ENCODE measurements around the gene IGF2BP3.

Gene IGF2BP3

GRCh38 chr7:23338439-23338838 is 131.9 kb downstream of the IGF2BP3 start:
- TF ChIP-seq CTCF (IDR thresholded peaks at IDR 0.05; ENCODE audit: unreplicated experiment in 3 of 3): no peak
- Mint-ChIP-seq H3K27ac (no peak overlapping the region), H3K27me3 (ENCODE audit: low read depth) (no peaks in the 10 kb centered on the region), H3K36me3 (ENCODE audit: low read depth) (peaks cover 79% of the 10 kb centered on the region), H3K4me3 (no peak overlapping the region), H3K4me1 (peaks cover 25% of the 10 kb centered on the region), H3K9me3 (peaks cover 4% of the 10 kb centered on the region)

GRCh38 chr7:23337374-23337773 is 132.9 kb downstream of the IGF2BP3 start:
- TF ChIP-seq CTCF (IDR thresholded peaks at IDR 0.05; ENCODE audit: unreplicated experiment in 3 of 3): no peak

GRCh38 chr7:23336799-23337283 is 133.4 kb downstream of the IGF2BP3 start:
- Mint-ChIP-seq H3K27ac (no peak overlapping the region), H3K27me3 (ENCODE audit: low read depth) (no peaks in the 10 kb centered on the region), H3K4me3 (no peak overlapping the region), H3K36me3 (ENCODE audit: low read depth) (peaks cover 86% of the 10 kb centered on the region), H3K9me3 (peaks cover 4% of the 10 kb centered on the region), H3K4me1 (peaks cover 34% of the 10 kb centered on the region)
- TF ChIP-seq CTCF (IDR thresholded peaks at IDR 0.05; ENCODE audit: unreplicated experiment in 3 of 3): no peak

More at GRCh38 chr7:23337374-23337773, 132.9 kb downstream of the IGF2BP3 start:
- peaks cover 4% of the 10 kb centered on the region for H3K9me3 Mint-ChIP-seq
- no peaks in the 10 kb centered on the region for H3K27me3 Mint-ChIP-seq (ENCODE audit: low read depth)
- H3K36me3 Mint-ChIP-seq (ENCODE audit: low read depth): peaks cover 86% of the 10 kb centered on the region
- H3K27ac Mint-ChIP-seq: no peak overlapping the region
- no peak overlapping the region for H3K4me3 Mint-ChIP-seq
- peaks cover 33% of the 10 kb centered on the region for H3K4me1 Mint-ChIP-seq

GRCh38 chr7:23336086-23336485 is 134.2 kb downstream of the IGF2BP3 start:
- Mint-ChIP-seq H3K27me3 (ENCODE audit: low read depth) (no peaks in the 10 kb centered on the region), H3K27ac (peak overlapping the region in 2 of 3 experiments; percentile 26 to 92), H3K36me3 (ENCODE audit: low read depth) (peaks cover 86% of the 10 kb centered on the region), H3K9me3 (peaks cover 4% of the 10 kb centered on the region), H3K4me1 (peaks cover 31% of the 10 kb centered on the region), H3K4me3 (no peak overlapping the region)
- TF ChIP-seq CTCF (IDR thresholded peaks at IDR 0.05; ENCODE audit: unreplicated experiment in 3 of 3): no peak

- H3K27me3 Mint-ChIP-seq (ENCODE audit: low read depth): no peaks in the 10 kb centered on the region
- peaks cover 86% of the 10 kb centered on the region for H3K36me3 Mint-ChIP-seq (ENCODE audit: low read depth)
- no peak overlapping the region for H3K4me3 Mint-ChIP-seq
- no peak for TF ChIP-seq CTCF (IDR thresholded peaks at IDR 0.05; ENCODE audit: unreplicated experiment in 3 of 3)
- peaks cover 31% of the 10 kb centered on the region for H3K4me1 Mint-ChIP-seq
- H3K9me3 Mint-ChIP-seq: peaks cover 4% of the 10 kb centered on the region
- H3K27ac Mint-ChIP-seq: peak overlapping the region; percentile 24 to 92 (median 26)
Observed at GRCh38 chr7:23335621-23336020, 134.7 kb downstream of the IGF2BP3 start.

GRCh38 chr7:23335136-23335535 is 135.2 kb downstream of the IGF2BP3 start:
- no peaks in the 10 kb centered on the region for H3K27me3 Mint-ChIP-seq (ENCODE audit: low read depth)
- peaks cover 4% of the 10 kb centered on the region for H3K9me3 Mint-ChIP-seq
- no peak overlapping the region for H3K4me3 Mint-ChIP-seq
- peaks cover 31% of the 10 kb centered on the region for H3K4me1 Mint-ChIP-seq
- H3K36me3 Mint-ChIP-seq (ENCODE audit: low read depth): peaks cover 86% of the 10 kb centered on the region
- peak overlapping the region; percentile 83 to 92 (median 92) for H3K27ac Mint-ChIP-seq
- TF ChIP-seq CTCF (IDR thresholded peaks at IDR 0.05; ENCODE audit: unreplicated experiment in 3 of 3): no peak

Measured in nephron (organoid).